Measurements from ENCODE around the gene KRT73. TPM values are rescaled to one million over a fixed set of nuclear protein-coding genes. Genes with fewer than 3 reads are reported as not detected.

Gene KRT73
- total and polyA plus RNA-seq, 9 of the 15 experiments (the other 6 are each of a cell fraction or from before 2014, with no cell fraction given), result 0.09 to 0.18 (median 0.13) TPM; not detected in 5

- TF ChIP-seq ZBTB40 (IDR thresholded peaks at IDR 0.05), result no peak
- no peak for TF ChIP-seq ZBTB40 (CRISPR knock-in tag; IDR thresholded peaks at IDR 0.05)
- no peak for TF ChIP-seq GATAD2A (IDR thresholded peaks at IDR 0.05)
- TF ChIP-seq SMARCA4 (IDR thresholded peaks at IDR 0.05), result no peak
- no peak for TF ChIP-seq SIX5 (IDR thresholded peaks at IDR 0.05; ENCODE audit: borderline replicate concordance in 1 of 2, insufficient read depth in 1 of 2, low read depth in 1 of 2, low read length in 2 of 2)
- TF ChIP-seq E2F8 (IDR thresholded peaks at IDR 0.05; ENCODE audit: low read depth, partially characterized antibody), result no peak
- TF ChIP-seq POLR3A (IDR thresholded peaks at IDR 0.05; ENCODE audit: borderline replicate concordance, extremely low read depth, insufficient read depth, insufficient read length), result no peak
- TF ChIP-seq DLX4 (CRISPR knock-in tag; IDR thresholded peaks at IDR 0.05), result no peak
- no peak for TF ChIP-seq EGR1 (conservative IDR thresholded peaks at IDR 0.05)
- TF ChIP-seq DIDO1 (tag; IDR thresholded peaks at IDR 0.05; ENCODE audit: low read depth), result no peak
- TF ChIP-seq RAD51 (IDR thresholded peaks at IDR 0.05; ENCODE audit: borderline replicate concordance, low read depth), result no peak
- TF ChIP-seq ZNF3 (CRISPR knock-in tag; IDR thresholded peaks at IDR 0.05), result no peak
- TF ChIP-seq HDGF (IDR thresholded peaks at IDR 0.05), result no peak
Observed at GRCh38 chr12:52622349-52622748, 4.0 kb upstream of the KRT73 start (continued).
